ENCODE data around the gene PCGF3.

The PCGF3 gene

DNA sequence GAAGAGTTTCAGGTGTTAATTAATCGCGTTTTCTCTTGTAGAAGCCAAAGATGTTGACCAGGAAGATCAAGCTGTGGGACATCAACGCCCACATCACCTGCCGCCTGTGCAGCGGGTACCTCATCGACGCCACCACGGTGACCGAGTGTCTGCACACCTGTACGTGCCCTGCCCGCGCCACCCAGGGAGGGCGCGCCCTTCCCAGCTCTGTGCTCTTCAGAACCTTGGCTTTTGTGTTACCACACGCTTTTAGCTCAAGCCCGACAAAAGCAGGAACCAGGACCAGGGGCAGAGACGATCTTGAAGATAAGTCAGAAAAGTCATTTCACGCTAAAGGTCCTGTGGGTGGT, 28.0 kb downstream of the PCGF3 start:
- Histone ChIP-seq H2BK15ac (ENCODE audit: low read depth, poor library complexity, severe bottlenecking) (no peak overlapping the region), H3K4me2 (ENCODE audit: low read length, poor library complexity, severe bottlenecking) (no peak overlapping the region), H2BK5ac (ENCODE audit: low read depth, low read length, poor library complexity, severe bottlenecking) (no peak overlapping the region), H3K4ac (ENCODE audit: low read depth in 1 of 2, low read length in 2 of 2) (no peak overlapping the region), H3K9me3 (ENCODE audit: control insufficient read depth, low read length) (no peaks in the 10 kb centered on the region), H4K91ac (ENCODE audit: low read length) (no peak overlapping the region), H2BK120ac (ENCODE audit: low read depth, low read length) (no peak overlapping the region), H3K4me1 (ENCODE audit: control insufficient read depth, insufficient read depth, low read depth, low read length) (no peaks in the 10 kb centered on the region), H2AK5ac (ENCODE audit: low read length, severe bottlenecking) (no peak overlapping the region), H3K23ac (ENCODE audit: low read length in 2 of 2) (no peak overlapping the region), H2BK12ac (ENCODE audit: low read length in 2 of 2) (no peak overlapping the region), H4K8ac (ENCODE audit: low read length) (no peak overlapping the region), H3K9ac (ENCODE audit: low read length) (no peak overlapping the region), H3K27me3 (ENCODE audit: control insufficient read depth in 1 of 2, insufficient read depth in 1 of 2, low read length in 2 of 2) (no peaks in the 10 kb centered on the region), H3K27ac (ENCODE audit: low read length, poor library complexity, severe bottlenecking) (no peak overlapping the region), H3K36me3 (ENCODE audit: control insufficient read depth in 1 of 2, insufficient read depth in 2 of 2, low read depth in 1 of 2, low read length in 2 of 2) (peaks cover 64 to 73% of the 10 kb centered on the region in 2 experiments), H3K4me3 (ENCODE audit: insufficient read depth in 1 of 2, low read depth in 1 of 2, low read length in 2 of 2) (no peak overlapping the region), H3K79me1 (replicated peaks; ENCODE audit: low read length, poor library complexity, severe bottlenecking) (peaks cover 45% of the 10 kb centered on the region), H2AFZ (ENCODE audit: low read depth, low read length) (no peak overlapping the region), H3K14ac (ENCODE audit: low read length in 2 of 2) (no peak overlapping the region), H3K18ac (ENCODE audit: low read depth in 1 of 2, low read length in 2 of 2) (no peak overlapping the region)
- no peak for DNase-seq
- WGBS, result 97% methylated on average over 18 of the region's 18 CpGs

DNA sequence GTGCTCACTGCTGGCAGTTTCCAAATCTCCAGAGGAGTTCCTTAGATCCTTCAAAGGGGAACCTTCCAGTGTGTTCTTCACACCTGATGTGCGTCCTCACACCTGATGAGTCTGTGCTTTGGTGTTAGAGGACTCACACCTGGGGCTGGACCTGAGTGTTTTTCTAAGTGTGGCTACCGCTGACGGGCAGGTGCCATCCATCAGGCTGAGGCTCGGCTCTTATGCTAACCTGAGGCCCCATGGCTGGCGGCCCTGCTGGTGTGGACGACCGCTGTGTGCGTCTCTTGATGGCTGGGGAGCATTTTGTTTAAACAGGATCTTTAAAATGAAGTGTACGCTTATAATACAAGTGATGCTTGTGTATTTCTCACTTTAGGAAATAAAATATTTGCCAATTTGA, 28.4 kb downstream of the PCGF3 start:
- Histone ChIP-seq H2BK5ac (ENCODE audit: low read depth, low read length, poor library complexity, severe bottlenecking) (no peak overlapping the region), H3K18ac (ENCODE audit: low read depth in 1 of 2, low read length in 2 of 2) (no peak overlapping the region), H3K9me3 (ENCODE audit: control insufficient read depth, low read length) (no peaks in the 10 kb centered on the region), H2BK12ac (ENCODE audit: low read length in 2 of 2) (no peak overlapping the region), H3K4me1 (ENCODE audit: control insufficient read depth, insufficient read depth, low read depth, low read length) (no peaks in the 10 kb centered on the region), H4K91ac (ENCODE audit: low read length) (no peak overlapping the region), H2AFZ (ENCODE audit: low read depth, low read length) (no peak overlapping the region), H3K4me3 (ENCODE audit: insufficient read depth in 1 of 2, low read depth in 1 of 2, low read length in 2 of 2) (no peak overlapping the region), H2BK15ac (ENCODE audit: low read depth, poor library complexity, severe bottlenecking) (no peak overlapping the region), H3K14ac (ENCODE audit: low read length in 2 of 2) (no peak overlapping the region), H3K27ac (ENCODE audit: low read length, poor library complexity, severe bottlenecking) (no peak overlapping the region), H3K79me1 (replicated peaks; ENCODE audit: low read length, poor library complexity, severe bottlenecking) (peaks cover 47% of the 10 kb centered on the region), H3K23ac (ENCODE audit: low read length in 2 of 2) (no peak overlapping the region), H3K4ac (ENCODE audit: low read depth in 1 of 2, low read length in 2 of 2) (no peak overlapping the region), H4K8ac (ENCODE audit: low read length) (no peak overlapping the region), H2BK120ac (ENCODE audit: low read depth, low read length) (no peak overlapping the region), H3K9ac (ENCODE audit: low read length) (no peak overlapping the region), H2AK5ac (ENCODE audit: low read length, severe bottlenecking) (no peak overlapping the region), H3K27me3 (ENCODE audit: control insufficient read depth in 1 of 2, insufficient read depth in 1 of 2, low read length in 2 of 2) (no peaks in the 10 kb centered on the region), H3K4me2 (ENCODE audit: low read length, poor library complexity, severe bottlenecking) (no peak overlapping the region), H3K36me3 (ENCODE audit: control insufficient read depth in 1 of 2, insufficient read depth in 2 of 2, low read depth in 1 of 2, low read length in 2 of 2) (peaks cover 68 to 78% of the 10 kb centered on the region in 2 experiments)
- DNase-seq, result no peak
- 99% methylated on average over 9 of the region's 9 CpGs for WGBS

DNA sequence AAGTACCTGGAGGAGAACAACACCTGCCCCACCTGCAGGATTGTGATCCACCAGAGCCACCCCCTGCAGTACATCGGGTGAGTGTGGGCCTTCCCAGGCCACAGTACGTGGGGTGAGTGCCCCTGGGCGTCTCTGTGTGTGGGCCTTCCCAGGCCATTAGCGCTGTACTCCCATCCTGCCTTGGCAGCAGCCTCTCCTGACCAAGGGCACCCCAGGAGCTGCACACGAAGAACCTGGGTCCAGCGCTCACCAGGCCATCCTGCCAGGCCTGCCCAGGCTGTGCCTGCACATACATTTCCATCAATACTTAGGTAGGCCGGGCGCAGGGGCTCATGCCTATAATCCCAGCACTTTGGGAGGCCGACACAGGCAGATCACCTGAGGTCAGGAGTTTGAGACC, 29.3 kb downstream of the PCGF3 start:
- Histone ChIP-seq H3K4me3 (ENCODE audit: insufficient read depth in 1 of 2, low read depth in 1 of 2, low read length in 2 of 2) (no peak overlapping the region), H3K79me1 (replicated peaks; ENCODE audit: low read length, poor library complexity, severe bottlenecking) (peaks cover 50% of the 10 kb centered on the region), H3K18ac (ENCODE audit: low read depth in 1 of 2, low read length in 2 of 2) (no peak overlapping the region), H3K27ac (ENCODE audit: low read length, poor library complexity, severe bottlenecking) (no peak overlapping the region), H3K36me3 (ENCODE audit: control insufficient read depth in 1 of 2, insufficient read depth in 2 of 2, low read depth in 1 of 2, low read length in 2 of 2) (peaks cover 77 to 84% of the 10 kb centered on the region in 2 experiments), H3K4ac (ENCODE audit: low read depth in 1 of 2, low read length in 2 of 2) (no peak overlapping the region), H3K4me1 (ENCODE audit: control insufficient read depth, insufficient read depth, low read depth, low read length) (no peaks in the 10 kb centered on the region), H2AK5ac (ENCODE audit: low read length, severe bottlenecking) (no peak overlapping the region), H2BK15ac (ENCODE audit: low read depth, poor library complexity, severe bottlenecking) (no peak overlapping the region), H4K8ac (ENCODE audit: low read length) (no peak overlapping the region), H2BK5ac (ENCODE audit: low read depth, low read length, poor library complexity, severe bottlenecking) (no peak overlapping the region), H2BK12ac (ENCODE audit: low read length in 2 of 2) (no peak overlapping the region), H3K9me3 (ENCODE audit: control insufficient read depth, low read length) (no peaks in the 10 kb centered on the region), H2BK120ac (ENCODE audit: low read depth, low read length) (no peak overlapping the region), H2AFZ (ENCODE audit: low read depth, low read length) (no peak overlapping the region), H4K91ac (ENCODE audit: low read length) (no peak overlapping the region), H3K27me3 (ENCODE audit: control insufficient read depth in 1 of 2, insufficient read depth in 1 of 2, low read length in 2 of 2) (no peaks in the 10 kb centered on the region), H3K9ac (ENCODE audit: low read length) (no peak overlapping the region), H3K4me2 (ENCODE audit: low read length, poor library complexity, severe bottlenecking) (no peak overlapping the region), H3K23ac (ENCODE audit: low read length in 2 of 2) (no peak overlapping the region), H3K14ac (ENCODE audit: low read length in 2 of 2) (no peak overlapping the region)
- over 99% methylated on average over 9 of the region's 9 CpGs for WGBS
- no peak for DNase-seq

DNA sequence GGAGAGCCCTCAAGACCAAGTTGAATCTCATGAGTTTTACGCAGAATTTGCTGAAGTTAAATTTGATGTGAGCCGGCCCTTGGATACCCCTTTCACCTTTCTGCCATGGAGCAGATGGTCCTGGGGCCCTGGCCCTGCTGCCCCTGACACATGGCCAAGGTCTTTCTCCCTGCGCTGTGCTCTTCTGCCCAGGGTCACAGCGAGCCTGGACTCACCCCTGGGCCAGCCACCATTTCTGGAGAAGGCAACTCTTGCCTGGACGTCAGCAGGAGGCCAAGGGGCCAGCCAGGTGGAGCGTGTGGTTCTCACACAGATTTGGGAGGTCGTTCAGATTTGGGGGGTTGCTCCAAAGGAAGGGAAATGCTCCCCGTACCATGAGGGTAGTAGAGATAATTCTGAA, 30.0 kb downstream of the PCGF3 start:
- Histone ChIP-seq H2BK120ac (ENCODE audit: low read depth, low read length) (no peak overlapping the region), H2BK15ac (ENCODE audit: low read depth, poor library complexity, severe bottlenecking) (no peak overlapping the region), H3K9me3 (ENCODE audit: control insufficient read depth, low read length) (no peaks in the 10 kb centered on the region), H4K8ac (ENCODE audit: low read length) (no peak overlapping the region), H2BK5ac (ENCODE audit: low read depth, low read length, poor library complexity, severe bottlenecking) (no peak overlapping the region), H2AFZ (ENCODE audit: low read depth, low read length) (no peak overlapping the region), H3K4me2 (ENCODE audit: low read length, poor library complexity, severe bottlenecking) (no peak overlapping the region), H3K14ac (ENCODE audit: low read length in 2 of 2) (no peak overlapping the region), H4K91ac (ENCODE audit: low read length) (no peak overlapping the region), H2AK5ac (ENCODE audit: low read length, severe bottlenecking) (no peak overlapping the region), H3K4ac (ENCODE audit: low read depth in 1 of 2, low read length in 2 of 2) (no peak overlapping the region), H3K4me1 (ENCODE audit: control insufficient read depth, insufficient read depth, low read depth, low read length) (peaks cover under 1% of the 10 kb centered on the region), H3K18ac (ENCODE audit: low read depth in 1 of 2, low read length in 2 of 2) (no peak overlapping the region), H3K79me1 (replicated peaks; ENCODE audit: low read length, poor library complexity, severe bottlenecking) (peaks cover 46% of the 10 kb centered on the region), H3K9ac (ENCODE audit: low read length) (no peak overlapping the region), H3K4me3 (ENCODE audit: insufficient read depth in 1 of 2, low read depth in 1 of 2, low read length in 2 of 2) (no peak overlapping the region), H2BK12ac (ENCODE audit: low read length in 2 of 2) (no peak overlapping the region), H3K27me3 (ENCODE audit: control insufficient read depth in 1 of 2, insufficient read depth in 1 of 2, low read length in 2 of 2) (no peaks in the 10 kb centered on the region), H3K27ac (ENCODE audit: low read length, poor library complexity, severe bottlenecking) (no peak overlapping the region), H3K36me3 (ENCODE audit: control insufficient read depth in 1 of 2, insufficient read depth in 2 of 2, low read depth in 1 of 2, low read length in 2 of 2) (peaks cover 82 to 84% of the 10 kb centered on the region in 2 experiments), H3K23ac (ENCODE audit: low read length in 2 of 2) (no peak overlapping the region)
- WGBS, result 97% methylated on average over 7 of the region's 8 CpGs
- DNase-seq, result no peak

All from mesenchymal stem cell (in vitro differentiated cells and primary cell).